Keratinocyte (primary cell): ENCODE measurements around the gene CMIP.

Source experiments
- CTCF ChIP-seq, 3 experiments: IDR thresholded peaks in 1 of 3; conservative IDR thresholded peaks in 1 of 3; optimal IDR thresholded peaks in 1 of 3; 2 replicates in 2 of 3; 3 replicates in 1 of 3; pipeline versions ENCODE3 to v1.5.1; 2011; ENCODE audit warnings: low read length in 3 of 3, mild to moderate bottlenecking in 3 of 3, moderate library complexity in 2 of 3, control low read depth in 1 of 3, inconsistent platforms in 1 of 3; ENCODE audit not compliant: insufficient read depth in 2 of 3; ENCODE audit errors: extremely low read depth in 1 of 3
- EZH2 ChIP-seq: IDR thresholded peaks from one replicate; pipeline ENCODE4 v1.6.1; 2012; ENCODE audit warnings: inconsistent platforms, mild to moderate bottlenecking, low read length, moderate library complexity

DNA sequence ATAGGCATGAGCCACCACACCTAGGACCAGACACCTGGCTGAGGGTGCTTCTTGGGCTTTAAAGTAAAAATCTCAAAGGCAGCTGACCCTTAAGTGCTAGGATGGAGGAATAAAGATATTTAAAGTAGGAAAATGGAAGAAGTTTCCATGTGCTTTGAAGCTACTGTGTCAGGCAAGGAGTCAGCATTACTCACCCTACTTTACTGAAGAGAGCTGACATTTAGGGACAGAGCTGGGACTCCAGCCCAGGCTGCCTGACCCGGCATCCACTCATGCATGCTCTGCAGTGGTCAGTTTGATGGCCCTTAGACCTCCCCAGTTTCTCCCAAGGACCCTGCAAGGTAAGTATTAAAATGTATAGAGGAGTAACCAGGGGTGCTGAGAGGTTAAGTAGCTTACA lies 209.7 kb downstream of the CMIP start:
- no peak for TF ChIP-seq EZH2
- TF ChIP-seq CTCF (optimal IDR thresholded peaks at IDR 0.05 in 1 of 3, IDR thresholded peaks at IDR 0.05 in 1 of 3, conservative IDR thresholded peaks at IDR 0.05 in 1 of 3; ENCODE audit: extremely low read depth in 1 of 3, insufficient read depth in 2 of 3, low read length in 3 of 3), result no peak
